HEK293 (cell line): ENCODE data around the gene SART3.

ENCODE experiments used
- CTCF ChIP-seq: fragments of 450-650 bp; formaldehyde crosslinking; IDR thresholded peaks from 2 replicates; pipeline ENCODE4 v1.5.1; 2016; ENCODE audit warnings: missing biosample characterization, missing genetic modification characterization
- REST ChIP-seq: fragments of 450-650 bp; formaldehyde crosslinking; IDR thresholded peaks from 2 replicates; pipeline ENCODE4 v1.5.1; 2016; ENCODE audit warnings: missing biosample characterization, missing genetic modification characterization
- SETDB1 ChIP-seq: IDR thresholded peaks from one replicate; pipeline ENCODE4 v1.6.1; 2017; ENCODE audit warnings: mild to moderate bottlenecking, low read length, moderate library complexity, mixed read lengths; ENCODE audit not compliant: insufficient read length
- YY1 ChIP-seq: fragments of 450-650 bp; formaldehyde crosslinking; IDR thresholded peaks from 2 replicates; pipeline ENCODE4 v1.5.1; 2018; ENCODE audit warnings: missing biosample characterization, missing genetic modification characterization
- ZBTB21 ChIP-seq: fragments of 450-650 bp; formaldehyde crosslinking; IDR thresholded peaks from 2 replicates; pipeline ENCODE4 v1.5.1; 2017; ENCODE audit warnings: missing biosample characterization, missing genetic modification characterization
- ZNF202 ChIP-seq: fragments of 450-650 bp; formaldehyde crosslinking; IDR thresholded peaks from 2 replicates; pipeline ENCODE4 v1.5.1; 2016; ENCODE audit warnings: missing biosample characterization, missing genetic modification characterization, borderline replicate concordance
- ZNF239 ChIP-seq: fragments of 450-650 bp; formaldehyde crosslinking; IDR thresholded peaks from 2 replicates; pipeline ENCODE4 v1.5.1; 2016; ENCODE audit warnings: missing biosample characterization, missing genetic modification characterization
- ZNF311 ChIP-seq: fragments of 450-650 bp; formaldehyde crosslinking; IDR thresholded peaks from 2 replicates; pipeline ENCODE4 v1.5.1; 2017; ENCODE audit warnings: missing biosample characterization, missing genetic modification characterization, borderline replicate concordance
- ZNF513 ChIP-seq: fragments of 450-650 bp; IDR thresholded peaks from 2 replicates; pipeline ENCODE4 v1.5.1; 2018; ENCODE audit warnings: missing biosample characterization, missing genetic modification characterization
- ZNF530 ChIP-seq: fragments of 450-650 bp; formaldehyde crosslinking; IDR thresholded peaks from 2 replicates; pipeline ENCODE4 v1.5.1; 2016; ENCODE audit warnings: low read depth, missing biosample characterization, missing genetic modification characterization
- ZNF560 ChIP-seq: fragments of 450-650 bp; formaldehyde crosslinking; IDR thresholded peaks from 2 replicates; pipeline ENCODE4 v1.5.1; 2017; ENCODE audit warnings: missing biosample characterization, missing genetic modification characterization, borderline replicate concordance
- ZNF654 ChIP-seq: fragments of 450-650 bp; formaldehyde crosslinking; IDR thresholded peaks from 2 replicates; pipeline ENCODE4 v1.5.1; 2016; ENCODE audit warnings: low read depth, missing biosample characterization, missing genetic modification characterization
- ZXDB ChIP-seq: fragments of 450-650 bp; formaldehyde crosslinking; IDR thresholded peaks from 2 replicates; pipeline ENCODE4 v1.5.1; 2016; ENCODE audit warnings: missing biosample characterization, missing genetic modification characterization

GRCh38 chr12:108511633-108512540, 49.1 kb downstream of the SART3 start:
- TF ChIP-seq ZNF560 (tag by site-specific recombination) (no peak), SETDB1 (no peak), CTCF (tag by site-specific recombination) (peak; percentile 64), REST (no peak), ZNF530 (tag by site-specific recombination) (no peak), ZXDB (tag by site-specific recombination) (no peak), ZNF311 (no peak), ZBTB21 (tag by site-specific recombination) (no peak), YY1 (tag by site-specific recombination) (no peak), ZNF654 (tag by site-specific recombination) (peak; percentile 82), ZNF202 (tag by site-specific recombination) (no peak), ZNF513 (tag by site-specific recombination) (no peak), ZNF239 (tag by site-specific recombination) (no peak)
